ENCODE data around the gene NARF. TPM values are rescaled to one million over a fixed set of nuclear protein-coding genes. Genes with fewer than 3 reads are reported as not detected.

The NARF gene
- polyA plus RNA-seq, 1 donor, result 44.1 TPM

- WGBS (ENCODE audit: insufficient coverage, low lambda C conversion rate), result no CpG with 5 or more reads among the region's 25 CpGs
- peaks cover 25% of the 10 kb centered on the region for H3K36me3 ChIP-seq (ENCODE audit: control insufficient read depth, insufficient read depth, low read length)
- no peak overlapping the region for H3K27ac ChIP-seq (ENCODE audit: low read length)
- H3K9me3 ChIP-seq (ENCODE audit: control insufficient read depth, low read depth, low read length), result no peaks in the 10 kb centered on the region
- DNase-seq, result no peak
- no peaks in the 10 kb centered on the region for H3K4me1 ChIP-seq (ENCODE audit: control insufficient read depth, insufficient read depth, low read length)
- H3K4me3 ChIP-seq (ENCODE audit: low read length), result no peak overlapping the region
- H3K27me3 ChIP-seq (ENCODE audit: control insufficient read depth, insufficient read depth, low read length), result no peaks in the 10 kb centered on the region
These were observed 32.1 kb downstream of the NARF start for GRCh38 chr17:82490512-82491195.

DNA sequence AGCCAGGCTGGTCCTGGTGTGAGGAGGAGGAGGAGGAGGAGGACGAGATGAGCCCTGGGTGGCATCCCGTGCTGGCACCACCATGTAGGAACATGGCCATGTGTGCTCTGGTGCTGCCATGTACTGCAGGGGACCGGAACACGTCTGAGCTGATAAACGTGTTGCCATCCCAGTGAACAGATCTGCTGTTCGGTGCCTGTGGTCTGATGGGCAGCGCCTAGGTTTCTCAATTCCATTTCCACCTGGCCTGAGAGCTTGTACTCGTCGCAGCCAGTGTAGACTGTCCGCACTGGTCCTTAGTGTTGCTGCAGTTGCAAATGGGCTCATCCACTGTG, 32.6 kb downstream of the NARF start:
- H3K4me3 ChIP-seq (ENCODE audit: low read length), result no peak overlapping the region
- no peak overlapping the region for H3K27ac ChIP-seq (ENCODE audit: low read length)
- WGBS (ENCODE audit: insufficient coverage, low lambda C conversion rate), result no CpG with 5 or more reads among the region's 10 CpGs
- peaks cover 20% of the 10 kb centered on the region for H3K36me3 ChIP-seq (ENCODE audit: control insufficient read depth, insufficient read depth, low read length)
- H3K4me1 ChIP-seq (ENCODE audit: control insufficient read depth, insufficient read depth, low read length), result no peaks in the 10 kb centered on the region
- H3K27me3 ChIP-seq (ENCODE audit: control insufficient read depth, insufficient read depth, low read length), result no peaks in the 10 kb centered on the region
- no peaks in the 10 kb centered on the region for H3K9me3 ChIP-seq (ENCODE audit: control insufficient read depth, low read depth, low read length)
- DNase-seq, result no peak

DNA sequence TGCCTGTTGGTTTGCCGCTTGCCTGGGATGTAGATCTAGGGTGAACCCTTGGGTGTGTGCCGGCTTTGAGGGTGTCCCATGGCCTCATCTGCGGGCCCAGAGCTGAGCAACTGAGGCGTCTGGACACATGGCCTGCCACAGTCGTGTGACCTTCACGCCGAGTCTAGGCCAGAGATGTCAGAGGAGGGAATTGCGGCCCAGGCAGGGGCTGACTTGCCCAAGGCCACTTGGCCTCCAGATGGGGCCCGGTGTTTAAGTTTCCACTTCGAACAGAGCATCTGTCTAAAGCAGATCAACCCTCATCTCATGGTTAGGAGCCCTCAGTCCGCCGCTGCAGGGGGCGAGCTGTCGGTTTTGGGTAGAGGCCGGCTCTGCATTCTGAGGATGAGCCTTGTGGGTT, 33.0 kb downstream of the NARF start:
- Histone ChIP-seq H3K4me1 (ENCODE audit: control insufficient read depth, insufficient read depth, low read length) (peaks cover 2% of the 10 kb centered on the region), H3K4me3 (ENCODE audit: low read length) (no peak overlapping the region), H3K9me3 (ENCODE audit: control insufficient read depth, low read depth, low read length) (no peaks in the 10 kb centered on the region), H3K27me3 (ENCODE audit: control insufficient read depth, insufficient read depth, low read length) (no peaks in the 10 kb centered on the region), H3K27ac (ENCODE audit: low read length) (no peak overlapping the region), H3K36me3 (ENCODE audit: control insufficient read depth, insufficient read depth, low read length) (peaks cover 16% of the 10 kb centered on the region)
- no CpG with 5 or more reads among the region's 15 CpGs for WGBS (ENCODE audit: insufficient coverage, low lambda C conversion rate)
- DNase-seq, result no peak

DNA sequence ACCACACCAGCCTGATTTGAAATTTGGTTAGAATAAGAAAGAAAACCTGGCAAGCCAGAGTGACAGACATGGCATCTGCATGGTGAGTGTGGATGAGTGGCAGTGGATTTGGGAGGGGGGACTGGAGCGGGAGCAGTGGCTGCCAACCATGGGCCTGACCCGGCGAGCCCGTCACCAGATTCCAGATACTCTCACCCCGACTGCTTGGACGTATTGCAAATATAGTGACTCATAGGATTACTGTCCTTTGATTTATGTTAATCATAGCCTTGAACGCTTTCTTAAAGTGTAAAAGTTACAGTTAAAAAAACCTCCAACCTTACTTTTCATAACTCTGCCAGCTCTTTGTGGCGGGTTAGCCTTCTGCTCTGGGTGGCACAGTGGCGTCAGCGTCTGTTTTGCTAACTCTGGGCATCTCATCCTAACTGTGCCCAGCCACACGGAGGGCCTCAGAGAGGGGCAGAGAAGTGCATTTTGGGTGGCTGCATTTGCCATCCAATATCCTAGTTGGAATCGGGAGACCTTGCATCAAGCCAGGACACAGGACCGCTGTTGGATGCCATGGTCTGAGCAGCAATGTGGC, 34.2 kb downstream of the NARF start:
- Histone ChIP-seq H3K36me3 (ENCODE audit: control insufficient read depth, insufficient read depth, low read length) (peaks cover 12% of the 10 kb centered on the region), H3K27me3 (ENCODE audit: control insufficient read depth, insufficient read depth, low read length) (no peaks in the 10 kb centered on the region), H3K4me3 (ENCODE audit: low read length) (no peak overlapping the region), H3K4me1 (ENCODE audit: control insufficient read depth, insufficient read depth, low read length) (peaks cover 5% of the 10 kb centered on the region), H3K9me3 (ENCODE audit: control insufficient read depth, low read depth, low read length) (no peaks in the 10 kb centered on the region), H3K27ac (ENCODE audit: low read length) (no peak overlapping the region)
- DNase-seq, result no peak
- 80% methylated on average over 1 of the region's 13 CpGs for WGBS (ENCODE audit: insufficient coverage, low lambda C conversion rate)

GRCh38 chr17:82493226-82493781, 34.8 kb downstream of the NARF start:
- H3K27ac ChIP-seq (ENCODE audit: low read length), result no peak overlapping the region
- DNase-seq, result no peak
- H3K27me3 ChIP-seq (ENCODE audit: control insufficient read depth, insufficient read depth, low read length), result no peaks in the 10 kb centered on the region
- H3K36me3 ChIP-seq (ENCODE audit: control insufficient read depth, insufficient read depth, low read length), result peaks cover 7% of the 10 kb centered on the region
- no CpG with 5 or more reads among the region's 12 CpGs for WGBS (ENCODE audit: insufficient coverage, low lambda C conversion rate)
- no peaks in the 10 kb centered on the region for H3K9me3 ChIP-seq (ENCODE audit: control insufficient read depth, low read depth, low read length)
- H3K4me1 ChIP-seq (ENCODE audit: control insufficient read depth, insufficient read depth, low read length), result peaks cover 5% of the 10 kb centered on the region
- H3K4me3 ChIP-seq (ENCODE audit: low read length), result no peak overlapping the region

- H3K27ac ChIP-seq (ENCODE audit: low read length), result no peak overlapping the region
- H3K36me3 ChIP-seq (ENCODE audit: control insufficient read depth, insufficient read depth, low read length), result no peaks in the 10 kb centered on the region
- no CpG with 5 or more reads among the region's 17 CpGs for WGBS (ENCODE audit: insufficient coverage, low lambda C conversion rate)
- H3K27me3 ChIP-seq (ENCODE audit: control insufficient read depth, insufficient read depth, low read length), result no peaks in the 10 kb centered on the region
- no peak overlapping the region for H3K4me3 ChIP-seq (ENCODE audit: low read length)
- H3K4me1 ChIP-seq (ENCODE audit: control insufficient read depth, insufficient read depth, low read length), result peaks cover 5% of the 10 kb centered on the region
- H3K9me3 ChIP-seq (ENCODE audit: control insufficient read depth, low read depth, low read length), result no peaks in the 10 kb centered on the region
- DNase-seq, result peak; percentile 85 to 87
These were observed 35.9 kb downstream of the NARF start for GRCh38 chr17:82494236-82495055.

- no peaks in the 10 kb centered on the region for H3K27me3 ChIP-seq (ENCODE audit: control insufficient read depth, insufficient read depth, low read length)
- H3K9me3 ChIP-seq (ENCODE audit: control insufficient read depth, low read depth, low read length), result no peaks in the 10 kb centered on the region
- DNase-seq, result no peak
- 100% methylated on average over 1 of the region's 12 CpGs for WGBS (ENCODE audit: insufficient coverage, low lambda C conversion rate)
- H3K4me1 ChIP-seq (ENCODE audit: control insufficient read depth, insufficient read depth, low read length), result peaks cover 5% of the 10 kb centered on the region
- no peak overlapping the region for H3K27ac ChIP-seq (ENCODE audit: low read length)
- H3K36me3 ChIP-seq (ENCODE audit: control insufficient read depth, insufficient read depth, low read length), result no peaks in the 10 kb centered on the region
- no peak overlapping the region for H3K4me3 ChIP-seq (ENCODE audit: low read length)
These were observed 37.4 kb downstream of the NARF start for GRCh38 chr17:82495844-82496528.

GRCh38 chr17:82496529-82497434, 38.2 kb downstream of the NARF start:
- Histone ChIP-seq H3K27me3 (ENCODE audit: control insufficient read depth, insufficient read depth, low read length) (no peaks in the 10 kb centered on the region), H3K4me3 (ENCODE audit: low read length) (peak overlapping the region; percentile 68), H3K4me1 (ENCODE audit: control insufficient read depth, insufficient read depth, low read length) (peaks cover 5% of the 10 kb centered on the region), H3K36me3 (ENCODE audit: control insufficient read depth, insufficient read depth, low read length) (no peaks in the 10 kb centered on the region), H3K9me3 (ENCODE audit: control insufficient read depth, low read depth, low read length) (no peaks in the 10 kb centered on the region), H3K27ac (ENCODE audit: low read length) (peak overlapping the region; percentile 30)
- peak; percentile 94 to 95 for DNase-seq
- no CpG with 5 or more reads among the region's 83 CpGs for WGBS (ENCODE audit: insufficient coverage, low lambda C conversion rate)

DNA sequence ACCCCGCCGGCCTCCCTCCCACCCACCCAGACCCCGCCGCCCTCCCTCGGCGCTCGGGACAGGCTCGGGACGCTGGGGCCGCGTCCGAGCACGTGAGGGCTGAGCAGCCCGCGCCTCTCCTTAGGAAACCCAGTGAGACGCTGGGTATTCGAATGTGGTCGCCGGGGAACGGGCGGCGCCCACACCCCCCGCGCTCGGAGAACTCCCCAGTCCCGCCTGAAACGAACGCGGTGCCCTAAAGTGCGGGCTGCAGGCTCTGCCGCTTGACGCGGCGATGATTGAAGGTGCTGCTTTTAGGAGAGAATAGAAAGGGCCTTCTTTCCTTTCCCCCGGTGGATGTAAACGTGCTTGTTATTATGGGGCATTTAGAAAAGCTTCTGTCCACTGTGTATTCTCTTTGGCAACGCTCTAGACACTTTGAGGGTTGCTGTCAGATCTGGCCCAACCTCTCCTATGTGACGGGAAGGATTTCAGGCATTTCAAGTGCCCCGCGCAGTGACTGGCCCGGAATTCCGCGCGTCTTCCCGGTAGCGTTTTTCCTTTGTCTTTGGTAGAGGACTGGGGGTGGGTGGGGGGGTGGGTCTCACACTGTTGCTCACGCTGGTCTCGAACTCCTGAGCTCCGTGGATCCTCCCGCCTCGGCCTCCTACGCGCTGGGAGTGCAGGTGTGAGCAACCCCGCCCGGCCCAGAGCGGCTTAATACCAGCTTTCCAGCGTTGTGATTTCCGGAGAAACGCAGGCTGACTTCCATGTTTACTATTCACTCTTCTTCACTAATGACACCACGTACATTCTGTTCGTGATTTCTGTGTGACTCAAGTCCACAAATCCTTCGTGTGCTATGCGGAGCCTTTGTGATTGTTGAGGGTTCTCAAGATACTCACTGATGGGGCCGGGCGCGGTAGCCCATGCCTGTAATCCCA, 39.2 kb downstream of the NARF start:
- WGBS (ENCODE audit: insufficient coverage, low lambda C conversion rate), result no CpG with 5 or more reads among the region's 66 CpGs
- peak in 1 of 2 donors; percentile 69 for DNase-seq
- Histone ChIP-seq H3K27me3 (ENCODE audit: control insufficient read depth, insufficient read depth, low read length) (no peaks in the 10 kb centered on the region), H3K36me3 (ENCODE audit: control insufficient read depth, insufficient read depth, low read length) (no peaks in the 10 kb centered on the region), H3K9me3 (ENCODE audit: control insufficient read depth, low read depth, low read length) (no peaks in the 10 kb centered on the region), H3K4me3 (ENCODE audit: low read length) (peak overlapping the region; percentile 48), H3K4me1 (ENCODE audit: control insufficient read depth, insufficient read depth, low read length) (peaks cover 5% of the 10 kb centered on the region), H3K27ac (ENCODE audit: low read length) (peak overlapping the region; percentile 52)

All from large intestine (tissue), 3 donors.